HG03159 (cell line): ENCODE data around the gene RNF146.
"Not testable (repeated sequence)": the region's sequence is repeated elsewhere in the genome, so short reads cannot be mapped to it uniquely, and the experiment has no call there.

Experiments
- ATAC-seq: cut with Tn5 transposase; IDR thresholded peaks from one replicate; pipeline ENCODE4 v1.9.1; 2021; ENCODE audit warnings: mild to moderate bottlenecking, moderate library complexity; ENCODE audit not compliant: unreplicated experiment

RNF146 gene

GRCh38 chr6:127266178-127266891, at the start of gene RNF146:
Gene RNF146, plus strand, starts transcription at chr6:127266864. Its CDS starts 13,475 bp downstream, at chr6:127280339.
- peak; percentile 84 for ATAC-seq

DNA sequence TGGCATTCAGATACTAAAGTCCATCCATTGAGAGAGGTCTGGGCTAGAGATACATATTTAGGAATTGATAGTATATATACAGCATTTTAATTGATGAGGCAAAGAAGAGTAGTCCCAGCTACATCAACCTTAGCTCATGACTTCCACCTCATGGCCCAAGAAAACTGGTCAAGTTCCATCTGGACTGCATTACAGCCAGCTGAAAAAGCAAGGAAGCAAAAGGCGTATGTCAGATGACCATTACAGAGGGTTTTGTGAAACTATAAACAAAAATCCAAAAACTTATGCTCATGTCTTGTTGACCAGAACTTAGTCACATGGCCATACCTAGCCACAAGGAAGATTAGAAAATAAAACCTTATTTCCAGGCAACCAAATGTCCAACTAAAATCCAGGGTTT, 46.8 kb upstream of the RNF146 start:
- ATAC-seq: no peak

DNA sequence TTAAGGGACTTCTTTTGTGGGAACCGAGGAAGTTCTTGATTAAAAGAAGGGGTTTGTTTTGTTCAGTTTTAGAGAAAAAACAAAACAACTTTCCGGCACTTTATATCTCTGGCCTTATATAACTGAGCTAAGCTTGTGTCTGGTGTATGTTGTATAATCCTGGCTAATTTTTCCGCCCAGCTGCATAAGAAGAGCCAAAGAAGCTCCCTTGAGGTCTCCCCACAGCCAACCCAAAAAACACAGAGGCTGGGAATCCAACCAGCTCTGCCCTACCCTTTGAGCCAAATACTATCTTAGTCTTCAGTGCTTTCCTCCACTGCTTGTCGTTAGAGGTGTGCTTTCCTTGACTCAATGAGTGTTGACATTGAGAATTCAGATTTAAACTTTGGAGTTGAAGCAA, 45.5 kb upstream of the RNF146 start:
- ATAC-seq: no peak

DNA sequence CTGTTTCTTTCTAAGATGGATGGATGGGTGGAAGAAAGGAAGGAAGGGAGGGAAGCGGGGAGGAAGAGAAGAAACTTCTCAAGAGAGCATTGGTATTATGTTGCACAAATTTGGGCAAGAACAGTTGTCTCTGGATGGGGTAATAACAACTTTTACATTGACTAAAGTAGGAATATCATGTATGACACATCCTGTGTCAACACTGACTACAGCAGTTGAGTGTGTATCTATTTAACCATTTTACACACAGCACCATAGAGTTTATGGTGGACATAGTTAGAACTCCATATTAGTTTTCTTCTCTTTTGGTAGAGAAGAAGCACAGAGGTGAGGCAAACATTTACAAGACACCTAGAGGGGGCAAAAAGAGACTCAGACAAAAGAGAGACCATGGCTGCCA, 44.2 kb upstream of the RNF146 start:
- ATAC-seq: no peak

GRCh38 chr6:127225497-127225896, 41.2 kb upstream of the RNF146 start:
- no peak for ATAC-seq

DNA sequence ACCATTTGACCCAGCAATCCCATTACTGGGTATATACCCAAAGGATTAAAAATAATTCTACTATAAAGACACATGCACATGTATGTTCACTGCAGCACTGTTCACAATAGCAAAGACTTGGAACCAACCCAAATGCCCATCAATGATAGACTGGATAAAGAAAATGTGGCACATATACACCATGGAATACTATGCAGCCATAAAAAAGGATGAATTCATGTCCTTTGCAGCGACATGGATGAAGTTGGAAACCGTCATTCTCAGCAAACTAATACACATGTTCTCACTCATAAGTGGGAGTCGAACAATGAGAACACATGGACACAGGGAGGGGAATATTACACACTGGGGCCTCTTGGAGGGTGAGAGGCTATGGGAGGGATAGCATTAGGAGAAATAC, 32.8 kb upstream of the RNF146 start:
- ATAC-seq: not testable (repeated sequence)

GRCh38 chr6:127243501-127243900, 23.2 kb upstream of the RNF146 start:
- no peak for ATAC-seq

GRCh38 chr6:127247114-127248096, 19.3 kb upstream of the RNF146 start:
- no peak for ATAC-seq

DNA sequence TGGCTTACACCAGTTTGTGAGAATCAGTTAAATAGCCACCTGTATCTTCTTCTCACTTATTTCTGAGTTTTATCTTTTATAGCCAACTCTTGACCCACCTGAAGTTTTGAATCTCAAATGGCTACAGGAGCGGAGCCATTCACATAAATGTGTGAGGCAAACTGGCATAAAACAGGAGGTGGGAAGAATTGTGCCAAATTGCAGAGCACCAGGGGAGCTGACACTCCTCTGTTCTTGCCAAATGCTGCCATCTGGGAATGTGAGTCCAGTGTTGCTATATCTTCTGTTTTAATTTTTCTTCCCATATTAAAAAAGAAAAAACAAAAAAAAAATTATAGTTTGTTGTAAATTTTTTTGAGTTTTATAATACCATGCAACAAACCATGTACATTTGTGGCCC, 17.0 kb upstream of the RNF146 start:
- no peak for ATAC-seq

DNA sequence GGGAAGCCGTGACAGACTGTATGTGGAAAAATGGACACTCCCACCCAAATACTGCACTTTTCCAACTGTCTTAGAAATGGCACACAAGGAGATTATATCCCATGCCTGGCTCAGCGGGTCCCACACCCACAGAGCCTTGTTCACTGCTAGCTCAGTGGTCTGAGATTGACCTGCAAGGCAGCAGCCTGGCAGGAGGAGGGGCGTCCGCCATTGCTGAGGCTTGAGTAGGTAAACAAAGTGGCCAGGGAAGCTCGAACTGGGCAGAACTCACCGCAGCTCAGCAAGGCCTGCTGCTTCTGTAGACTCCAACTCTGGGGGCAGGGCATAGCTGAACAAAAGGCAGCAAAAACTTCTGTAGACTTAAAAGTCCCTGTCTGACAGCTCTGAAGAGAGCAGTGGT, 11.4 kb upstream of the RNF146 start:
- no peak for ATAC-seq

DNA sequence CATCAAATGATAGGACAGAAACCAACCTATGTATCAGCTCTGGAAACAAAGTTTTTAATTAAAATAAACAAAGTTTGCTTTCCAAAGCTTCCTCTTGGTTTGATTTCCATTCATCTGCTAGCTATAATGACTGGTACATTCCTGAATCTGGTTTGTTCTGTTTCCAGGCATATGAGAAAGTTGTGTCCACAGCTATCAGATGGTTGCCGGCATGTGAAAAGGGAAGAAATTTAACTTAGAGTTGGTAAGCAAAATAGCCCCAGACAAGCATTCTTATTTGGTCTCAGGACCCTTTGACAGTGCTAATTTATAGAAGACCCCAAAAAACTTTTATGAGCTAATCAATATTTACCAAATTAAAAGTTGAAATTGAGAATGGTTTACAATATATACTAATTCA, 3.8 kb upstream of the RNF146 start:
- no peak for ATAC-seq

DNA sequence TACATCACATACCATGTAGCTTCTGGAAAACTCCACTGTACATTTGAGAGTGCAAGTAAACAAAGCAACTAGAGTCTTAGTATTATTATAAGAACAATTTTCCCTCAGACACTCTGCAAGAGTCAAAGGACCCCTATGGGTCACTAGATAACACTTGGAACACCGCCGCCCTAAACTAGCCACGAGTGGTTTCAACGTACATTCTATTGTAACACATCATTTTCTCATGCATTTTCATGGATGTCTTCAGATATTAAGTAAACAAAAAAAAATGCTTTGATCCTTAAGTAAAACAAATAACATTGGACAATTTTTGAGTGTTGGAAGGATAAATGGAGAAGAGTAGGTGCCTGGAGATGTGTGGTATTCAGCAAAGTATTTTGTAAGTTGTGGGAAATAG, 3.2 kb upstream of the RNF146 start:
- no peak for ATAC-seq

- peak; percentile 71 for ATAC-seq
Observed at GRCh38 chr6:127266892-127267645, 405 bp downstream of the RNF146 start.

GRCh38 chr6:127267646-127268625, 1.3 kb downstream of the RNF146 start:
- ATAC-seq: peak; percentile 5

- no peak for ATAC-seq
Observed at GRCh38 chr6:127272576-127272975, 5.9 kb downstream of the RNF146 start.

- ATAC-seq: no peak
Observed at GRCh38 chr6:127273499-127273898, 6.8 kb downstream of the RNF146 start.

GRCh38 chr6:127276331-127276730, 9.7 kb downstream of the RNF146 start:
- ATAC-seq: no peak

DNA sequence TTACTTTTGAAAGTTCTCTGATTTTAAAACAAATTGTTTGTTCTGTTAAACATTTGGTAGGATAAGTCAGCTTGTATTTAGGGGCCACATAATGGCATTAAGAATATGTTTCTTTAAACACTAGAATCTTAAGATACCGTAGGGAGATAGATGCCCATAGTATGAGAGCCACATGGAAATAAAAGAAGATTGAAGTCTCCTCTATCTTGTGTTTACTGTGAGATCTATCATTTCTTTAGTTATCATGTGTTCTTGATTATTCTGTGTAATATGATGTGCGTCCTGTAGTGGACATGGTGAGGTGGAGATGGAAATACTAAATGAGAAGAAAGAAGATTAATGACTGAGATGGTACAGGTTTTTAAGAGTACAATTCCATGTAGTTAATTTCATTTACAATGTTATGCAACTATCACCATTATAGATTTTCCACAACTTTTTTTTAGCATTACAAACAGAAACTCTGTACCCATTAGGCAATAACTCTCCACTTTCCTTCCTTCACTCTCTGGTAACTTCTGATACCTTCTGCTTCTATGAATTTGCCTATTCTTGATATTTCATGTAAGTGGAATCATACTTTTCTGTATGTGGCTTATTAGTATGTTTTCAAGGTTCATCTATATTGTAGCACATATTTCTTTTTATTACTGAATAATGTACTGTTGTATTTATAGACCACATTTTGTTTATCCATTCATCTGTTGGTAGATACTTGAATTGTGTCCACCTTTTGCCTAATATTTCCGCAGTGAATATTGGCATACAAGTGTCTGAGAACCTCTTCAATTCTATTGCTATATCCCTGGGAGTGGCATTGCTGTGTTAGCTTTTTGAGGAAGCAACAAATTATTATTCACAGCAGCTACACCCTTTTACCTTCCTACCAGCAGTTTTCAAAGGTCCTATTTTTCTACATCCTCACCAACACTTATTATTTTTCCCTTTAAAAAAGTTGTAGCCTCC, 11.5 kb downstream of the RNF146 start:
- ATAC-seq: no peak

GRCh38 chr6:127279815-127280214, 13.2 kb downstream of the RNF146 start:
- ATAC-seq: no peak
